Activated CD8-positive, alpha-beta memory T cell treated with anti-CD3 and anti-CD28 coated beads, Interleukin-2, amount 50 U/mL, for 24 hours (primary cell): Measurements from ENCODE around the gene FURIN.
"Not testable (repeated sequence)": the region's sequence is repeated elsewhere in the genome, so short reads cannot be mapped to it uniquely, and the experiment has no call there.

Experiments used
- DNase-seq: peaks from one replicate; pipeline ENCODE4 v3.0.0-alpha.2; 2020; ENCODE audit errors: extremely low read depth

The FURIN gene

DNA sequence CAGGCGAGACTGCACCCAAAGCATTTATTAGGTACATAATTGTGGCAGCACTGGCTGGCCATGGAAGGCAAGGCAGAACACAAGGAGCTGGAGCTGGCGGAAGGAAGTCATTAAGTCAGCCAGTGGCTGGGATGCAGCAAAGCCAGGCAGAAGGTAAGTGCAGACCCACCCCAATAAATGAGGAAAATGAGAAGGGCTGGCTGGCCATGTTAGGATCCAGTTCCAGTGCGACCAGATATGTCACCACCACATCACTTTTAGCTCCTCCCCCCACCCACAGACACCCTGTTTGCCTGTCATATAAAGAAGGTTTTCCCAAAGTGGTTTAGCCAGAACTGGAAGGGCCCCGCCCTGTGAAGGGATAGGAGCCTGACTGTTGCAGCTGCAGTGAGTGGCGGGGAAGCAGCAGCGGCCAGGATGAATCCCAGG lies at the start of gene FURIN:
Gene FURIN (plus strand): TSS at position 328 of the 429 bp plus-strand sequence. CDS start 7,153 bp downstream, outside the sequence.
- no peak for DNase-seq

DNA sequence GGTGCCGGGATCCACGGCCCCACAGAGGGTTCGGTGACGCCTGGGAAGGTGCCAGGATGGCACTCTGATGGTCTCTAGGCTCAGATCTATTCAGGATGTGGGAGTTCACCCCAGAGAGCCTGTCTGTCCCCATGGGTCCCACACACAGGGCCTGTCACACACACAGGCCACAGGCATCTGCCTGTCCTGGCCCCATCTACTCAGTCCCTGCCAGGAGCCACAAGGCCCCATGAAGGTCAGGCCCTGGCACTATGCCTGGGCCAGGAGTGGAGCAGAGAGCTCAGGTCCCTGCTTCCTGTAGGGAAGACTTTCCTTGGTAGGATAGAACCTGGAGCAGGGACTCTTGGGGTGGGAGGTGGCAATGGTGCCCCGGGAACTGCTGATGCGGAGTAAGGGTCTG lies 49.0 kb upstream of the FURIN start:
- no peak for DNase-seq

DNA sequence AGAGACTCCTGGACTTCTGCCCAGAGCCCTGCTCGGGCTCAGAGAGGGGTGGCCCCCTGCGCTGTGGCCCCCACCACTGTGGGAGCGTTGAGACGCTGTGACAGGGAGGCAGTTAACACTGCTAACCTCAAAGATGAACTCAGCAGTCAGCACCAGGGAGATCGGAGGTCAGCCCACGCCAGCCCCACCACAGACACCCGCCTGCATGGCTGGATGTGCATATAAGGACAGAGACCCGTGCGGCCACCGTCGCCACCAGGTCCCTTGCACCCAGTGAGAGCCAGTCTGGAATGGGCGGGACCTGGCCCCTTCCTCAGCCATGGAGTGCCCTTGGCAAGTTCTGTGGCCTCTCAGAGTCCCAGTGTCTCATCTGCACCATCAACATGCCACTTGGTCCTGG lies 48.5 kb upstream of the FURIN start:
- DNase-seq = no peak

DNA sequence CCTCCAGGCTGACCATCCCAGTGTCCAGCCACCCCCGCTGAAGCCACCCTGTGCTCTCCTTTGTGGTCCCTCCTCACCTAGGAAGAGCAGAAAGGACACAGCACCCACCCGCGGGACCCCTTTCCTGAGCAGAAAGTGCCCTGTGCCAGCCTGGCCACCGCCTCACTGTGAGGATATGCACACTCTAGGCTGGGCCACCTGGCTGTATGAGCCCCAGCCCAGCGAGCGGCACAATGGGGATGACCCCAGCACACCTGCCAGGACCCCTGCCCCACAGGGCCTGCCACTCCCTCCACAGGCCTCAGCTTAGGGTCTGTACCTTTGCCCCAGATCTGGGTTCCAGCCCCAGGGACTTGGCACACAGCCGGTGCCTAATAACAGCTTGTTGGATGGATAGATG lies 47.9 kb upstream of the FURIN start:
- no peak for DNase-seq

DNA sequence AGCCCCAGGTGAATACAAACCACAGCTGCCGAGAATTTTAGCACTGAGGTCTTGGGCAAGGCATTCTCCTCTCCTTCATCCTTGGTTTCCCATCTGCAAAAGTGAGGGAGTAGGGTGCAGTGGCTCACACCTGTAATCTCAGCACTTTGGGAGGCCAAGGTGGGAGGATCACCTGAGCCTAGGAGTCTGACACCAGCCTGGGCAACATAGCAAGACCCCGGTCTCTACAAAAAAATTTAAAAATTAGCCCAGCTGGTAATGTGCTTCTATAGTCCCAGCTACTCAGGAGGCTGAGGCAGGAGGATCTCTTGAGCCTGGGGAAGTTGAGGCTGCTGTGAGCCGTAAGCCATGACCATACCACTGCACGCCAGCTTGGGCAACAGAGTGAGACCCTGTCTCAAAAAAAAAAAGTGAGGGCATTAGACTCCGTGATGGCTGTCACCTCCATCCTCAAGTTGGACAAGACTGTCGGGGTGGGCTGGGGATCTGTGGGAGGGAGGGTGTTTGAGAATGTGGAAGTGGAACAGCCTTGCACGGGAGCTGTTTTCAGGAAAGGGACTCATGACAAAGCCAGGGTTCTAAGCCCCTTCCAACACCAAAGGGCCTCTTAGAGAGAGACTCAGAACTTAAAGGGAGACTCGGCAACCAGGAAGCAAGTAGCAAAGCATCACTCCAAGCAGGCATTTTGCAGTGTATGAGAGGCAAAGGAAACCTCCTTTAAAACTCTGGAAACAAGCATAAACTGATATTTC lies 46.0 kb upstream of the FURIN start:
- no peak for DNase-seq

DNA sequence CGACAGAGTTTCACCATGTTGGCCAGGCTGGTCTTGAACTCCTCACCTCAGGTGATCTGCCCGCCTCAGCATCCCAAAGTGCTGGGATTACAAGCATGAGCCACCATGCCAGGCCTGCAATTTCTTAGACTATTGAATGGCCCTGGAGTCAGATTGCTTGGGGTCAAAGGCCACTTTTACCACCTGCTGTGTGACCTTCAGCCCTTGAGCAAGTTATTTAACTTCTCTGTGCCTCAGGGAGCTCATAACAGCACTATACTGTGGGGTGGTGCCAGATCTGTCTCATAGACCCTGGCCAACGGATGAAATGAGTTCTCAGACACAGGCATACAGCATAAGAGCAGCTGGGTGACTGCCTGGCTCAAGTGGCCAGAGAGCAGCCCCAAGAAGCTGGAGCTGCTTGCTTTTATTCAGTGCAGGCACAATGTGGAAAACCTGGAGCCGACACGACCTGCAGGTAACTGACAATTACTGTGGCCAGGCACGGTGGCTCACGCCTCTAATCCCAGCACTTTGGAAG lies 44.9 kb upstream of the FURIN start:
- no peak for DNase-seq

DNA sequence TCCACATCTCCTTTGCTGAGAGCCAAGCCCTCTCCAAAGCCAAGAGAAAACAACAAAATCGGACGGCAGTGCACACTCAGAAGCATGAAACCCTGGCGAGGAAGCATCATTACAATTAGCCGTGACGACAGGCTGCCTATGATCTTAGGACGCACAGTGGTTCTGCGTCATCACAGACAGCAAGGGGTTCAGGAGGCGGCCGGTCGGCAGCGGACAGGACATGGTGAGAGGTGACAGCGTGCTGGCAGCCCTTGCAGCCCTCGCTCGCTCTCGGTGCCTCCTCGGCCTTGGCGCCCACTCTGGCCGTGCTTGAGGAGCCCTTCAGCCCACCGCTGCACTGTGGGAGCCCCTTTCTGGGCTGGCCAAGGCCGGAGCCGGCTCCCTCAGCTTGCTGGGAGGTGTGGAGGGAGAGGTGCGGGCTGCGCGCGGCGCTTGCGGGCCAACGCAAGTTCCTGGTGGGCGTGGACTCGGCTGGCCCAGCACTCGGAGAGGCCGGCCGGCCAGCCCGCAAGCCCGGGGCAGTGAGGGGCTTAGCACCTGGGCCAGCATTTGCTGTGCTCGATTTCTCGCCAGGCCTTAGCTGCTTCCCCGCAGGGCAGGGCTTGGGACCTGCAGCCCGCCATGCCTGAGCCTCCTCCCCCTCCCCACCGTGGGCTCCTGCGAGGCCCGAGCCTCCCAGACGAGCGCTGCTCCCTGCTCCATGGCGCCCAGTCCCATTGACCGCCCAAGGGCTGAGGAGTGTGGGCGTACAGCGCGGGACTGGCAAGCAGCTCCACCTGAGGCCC lies 43.1 kb upstream of the FURIN start:
- DNase-seq = not testable (repeated sequence)

DNA sequence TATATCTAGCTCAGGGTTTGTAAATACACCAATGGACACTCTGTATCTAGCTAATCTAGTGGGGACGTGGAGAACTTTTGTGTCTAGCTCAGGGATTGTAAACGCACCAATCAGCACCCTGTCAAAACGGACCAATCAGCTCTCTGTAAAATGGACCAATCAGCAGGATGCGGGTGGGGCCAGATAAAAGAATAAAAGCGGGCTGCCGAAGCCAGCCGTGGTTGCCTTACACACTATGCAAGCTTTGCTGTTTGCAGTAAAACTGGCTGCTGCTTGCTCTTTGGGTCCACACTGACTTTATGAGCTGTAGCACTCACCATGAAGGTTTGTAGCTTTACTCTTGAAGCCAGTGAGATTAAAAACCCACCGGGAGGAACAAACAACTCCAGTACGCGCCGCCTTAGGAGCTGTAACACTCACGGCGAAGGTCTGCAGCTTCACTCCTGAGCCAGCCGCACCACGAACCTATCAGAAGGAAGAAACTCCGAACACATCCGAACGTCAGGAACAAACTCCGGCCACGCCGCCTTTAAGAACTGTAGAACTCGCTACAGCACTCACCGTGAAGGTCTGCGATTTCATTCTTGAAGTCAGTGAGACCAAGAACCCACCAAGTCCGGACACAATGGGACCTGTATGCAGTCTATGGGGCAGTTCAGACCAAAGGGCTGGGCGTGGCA lies 42.0 kb upstream of the FURIN start:
- DNase-seq = not testable (repeated sequence)

DNA sequence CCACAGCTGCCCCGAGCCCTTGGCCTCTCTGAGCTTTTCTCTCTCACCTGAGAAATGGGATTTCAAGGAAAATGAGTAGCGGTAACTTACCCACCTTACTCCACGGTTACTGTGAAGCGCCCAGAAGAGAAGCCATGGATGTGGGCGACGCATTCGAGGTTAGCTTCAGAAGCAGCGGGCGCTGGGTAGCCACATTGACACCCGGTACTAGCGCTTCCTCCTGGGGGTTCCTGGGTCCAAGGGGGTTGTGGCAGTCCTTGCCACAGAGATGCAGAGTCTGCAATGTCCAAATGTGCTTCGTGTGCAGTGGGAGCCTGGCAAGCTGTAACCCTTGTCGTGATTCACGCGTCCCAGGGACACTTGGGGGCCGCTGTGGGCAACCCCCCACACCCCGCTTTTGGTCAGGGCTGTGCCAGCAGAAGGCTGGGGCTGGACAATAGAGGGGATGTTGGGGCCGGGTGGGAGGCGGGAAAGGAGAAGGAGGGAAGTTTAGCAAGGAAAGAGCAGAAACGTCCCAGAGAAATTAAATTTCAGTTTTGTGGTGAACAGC lies 41.4 kb upstream of the FURIN start:
- no peak for DNase-seq

DNA sequence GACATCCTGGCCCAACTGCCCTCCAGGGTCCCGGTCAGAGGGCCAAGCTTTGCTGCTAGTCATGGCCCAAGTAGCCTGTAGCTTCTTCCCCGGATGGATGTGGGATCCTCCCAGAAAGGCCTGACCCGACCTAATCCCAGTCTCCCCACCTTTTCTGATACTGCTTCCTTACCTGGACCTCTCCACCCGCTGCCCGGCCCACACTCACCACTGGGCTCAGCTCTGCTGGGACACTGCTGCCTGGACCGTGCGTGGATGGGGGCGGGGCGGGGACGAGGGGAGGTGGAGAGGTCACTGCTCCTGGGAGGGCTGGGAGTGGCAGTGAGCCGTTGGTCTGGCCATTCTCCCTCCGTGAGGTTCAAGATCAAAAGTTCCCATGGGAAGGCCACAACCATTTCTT lies 40.3 kb upstream of the FURIN start:
- no peak for DNase-seq

DNA sequence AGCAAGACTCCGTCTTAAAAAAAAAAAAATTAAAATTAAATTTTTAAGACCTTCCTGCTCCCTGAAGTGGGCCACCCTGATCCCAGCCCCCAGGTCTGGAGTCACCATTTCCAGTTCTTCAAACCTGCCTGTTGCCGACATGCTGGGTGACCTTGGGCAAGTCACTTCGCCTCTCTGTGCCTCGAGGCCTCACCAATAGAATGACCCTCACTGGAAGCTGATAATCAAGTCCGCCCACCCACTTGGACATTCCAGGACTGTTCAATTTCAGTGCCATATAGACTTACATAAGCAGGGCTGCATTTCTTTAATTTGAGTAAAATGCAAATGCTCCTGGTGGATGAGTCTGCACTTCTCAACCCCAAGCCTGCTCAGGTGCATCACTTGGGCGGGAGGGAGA lies 39.3 kb upstream of the FURIN start:
- no peak for DNase-seq

DNA sequence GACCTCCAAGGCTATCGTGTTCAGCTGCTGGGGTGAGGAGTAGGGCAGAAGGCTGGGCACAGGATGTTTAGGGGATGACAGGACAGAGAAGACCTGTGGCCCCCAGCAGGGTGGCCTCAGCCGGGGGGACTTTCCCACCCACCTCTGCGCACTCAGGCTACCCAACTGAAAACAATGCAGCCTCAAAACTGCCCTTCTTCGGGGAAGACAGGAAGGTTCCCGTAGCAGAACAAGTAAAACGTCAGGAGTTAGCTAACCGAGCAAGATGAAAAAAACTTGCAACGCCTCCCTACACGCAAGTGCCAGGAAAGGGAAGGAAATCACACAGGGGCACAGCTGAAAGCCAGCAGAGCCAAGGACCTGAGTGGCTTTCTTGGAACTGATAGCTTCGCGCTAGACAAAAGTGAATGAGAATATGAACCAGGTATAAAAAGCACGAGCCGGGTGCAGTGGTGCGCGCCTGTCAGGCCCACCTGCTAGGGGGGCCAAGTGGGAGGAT lies 38.4 kb upstream of the FURIN start:
- no peak for DNase-seq

DNA sequence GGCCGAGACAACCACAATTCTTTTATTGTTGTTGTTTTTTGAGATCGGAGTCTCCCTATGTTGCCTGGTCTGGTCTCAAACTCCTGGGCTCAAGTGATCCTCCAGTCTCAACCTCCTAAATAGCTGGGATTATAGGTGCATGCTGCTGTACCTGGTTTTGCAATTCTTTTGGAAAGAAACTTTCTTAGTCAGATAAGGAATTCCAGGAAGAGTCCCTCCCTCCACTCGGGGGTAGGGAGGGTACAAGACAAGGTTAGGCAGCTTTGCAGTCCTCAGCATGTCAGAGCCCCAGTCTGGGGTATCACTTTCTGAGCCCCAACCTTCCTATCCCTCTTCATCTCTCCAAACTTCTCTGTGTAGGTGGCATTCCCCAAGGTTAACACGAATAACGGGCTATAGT lies 33.8 kb upstream of the FURIN start:
- DNase-seq = no peak

DNA sequence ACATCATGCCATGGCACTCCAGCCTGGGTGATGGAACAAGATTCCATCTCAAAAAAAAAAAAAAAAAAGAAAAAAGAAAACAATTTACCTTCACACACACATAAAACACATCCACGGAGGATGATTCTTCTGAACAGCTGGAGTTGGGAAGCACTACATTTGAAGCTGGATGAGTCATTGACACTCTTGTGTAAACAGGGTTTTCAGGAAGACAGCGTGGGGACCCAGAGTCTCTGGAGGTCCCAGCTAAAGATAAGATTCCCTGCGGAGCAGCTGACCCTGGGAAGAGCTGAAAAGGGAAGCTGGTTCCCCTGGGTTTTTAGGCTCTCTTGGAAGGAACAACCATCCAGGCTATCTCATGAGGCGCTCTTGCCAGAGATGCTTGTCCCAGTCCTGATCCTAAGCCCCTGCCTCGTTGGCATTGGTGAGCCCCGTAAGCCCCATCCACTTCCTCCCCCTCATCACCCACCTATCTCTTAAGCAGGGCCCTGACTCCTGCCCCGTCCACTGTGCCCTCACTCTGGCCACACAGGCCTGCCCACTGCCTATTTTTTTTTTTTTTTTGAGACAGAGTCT lies 32.0 kb upstream of the FURIN start:
- DNase-seq = no peak

DNA sequence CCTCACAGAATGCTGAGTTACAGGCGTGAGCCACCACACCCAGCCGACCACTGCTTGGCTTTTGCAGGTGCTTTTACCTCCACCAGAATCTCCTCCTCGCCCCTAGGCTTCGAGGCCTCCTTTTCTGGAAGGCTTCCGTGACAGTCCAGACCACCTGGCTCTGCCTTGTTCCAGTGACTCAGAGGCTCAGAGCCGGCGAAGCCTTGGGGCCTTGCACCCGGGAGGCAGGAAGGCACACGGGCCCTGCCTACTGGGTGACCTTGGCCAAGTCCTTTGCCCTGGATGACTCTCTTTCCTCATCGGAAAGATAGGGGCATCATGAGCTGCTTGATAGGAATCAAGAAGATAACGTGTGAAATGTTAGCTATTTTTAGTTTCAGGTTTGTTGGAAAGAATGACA lies 31.3 kb upstream of the FURIN start:
- DNase-seq = no peak

DNA sequence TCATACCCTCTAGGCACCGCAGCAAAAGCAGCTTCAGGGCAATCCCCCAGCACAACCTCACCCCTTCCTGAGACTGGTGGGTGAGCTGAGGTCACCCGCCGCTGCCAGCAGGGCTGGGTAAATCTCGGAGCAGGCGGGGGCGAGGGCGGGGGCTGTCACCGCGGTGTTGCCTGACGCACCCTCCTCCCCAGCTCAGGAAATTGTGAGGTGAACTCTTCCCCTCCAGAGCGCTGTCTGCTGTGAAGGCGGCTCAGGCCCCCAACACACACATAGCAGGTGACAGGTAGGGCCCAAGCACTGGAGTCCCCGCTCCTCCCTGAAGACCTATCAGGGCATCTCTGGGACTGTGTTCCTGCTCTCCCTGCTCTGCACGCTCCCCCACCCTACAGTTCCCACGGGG lies 30.2 kb upstream of the FURIN start:
- peak; percentile 73 for DNase-seq

DNA sequence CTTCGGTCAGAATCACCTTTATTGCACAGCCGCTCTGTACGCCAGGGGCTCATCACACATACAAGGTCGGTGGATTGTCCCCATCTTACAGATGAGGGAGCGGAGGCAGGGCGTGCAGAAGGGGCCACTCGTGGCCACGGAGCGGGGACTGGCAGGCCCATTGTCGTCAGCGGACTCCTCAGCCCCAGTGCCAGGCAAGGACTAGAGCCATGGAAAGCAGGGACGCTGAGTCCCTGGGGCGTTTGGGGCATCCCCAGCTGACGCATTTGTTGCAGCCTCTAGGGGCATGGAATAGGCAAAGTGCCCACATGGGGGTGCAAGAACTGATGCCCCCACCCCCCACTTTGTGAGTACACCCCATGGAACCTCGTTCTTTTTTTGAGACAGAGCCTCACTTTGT lies 29.8 kb upstream of the FURIN start:
- no peak for DNase-seq

DNA sequence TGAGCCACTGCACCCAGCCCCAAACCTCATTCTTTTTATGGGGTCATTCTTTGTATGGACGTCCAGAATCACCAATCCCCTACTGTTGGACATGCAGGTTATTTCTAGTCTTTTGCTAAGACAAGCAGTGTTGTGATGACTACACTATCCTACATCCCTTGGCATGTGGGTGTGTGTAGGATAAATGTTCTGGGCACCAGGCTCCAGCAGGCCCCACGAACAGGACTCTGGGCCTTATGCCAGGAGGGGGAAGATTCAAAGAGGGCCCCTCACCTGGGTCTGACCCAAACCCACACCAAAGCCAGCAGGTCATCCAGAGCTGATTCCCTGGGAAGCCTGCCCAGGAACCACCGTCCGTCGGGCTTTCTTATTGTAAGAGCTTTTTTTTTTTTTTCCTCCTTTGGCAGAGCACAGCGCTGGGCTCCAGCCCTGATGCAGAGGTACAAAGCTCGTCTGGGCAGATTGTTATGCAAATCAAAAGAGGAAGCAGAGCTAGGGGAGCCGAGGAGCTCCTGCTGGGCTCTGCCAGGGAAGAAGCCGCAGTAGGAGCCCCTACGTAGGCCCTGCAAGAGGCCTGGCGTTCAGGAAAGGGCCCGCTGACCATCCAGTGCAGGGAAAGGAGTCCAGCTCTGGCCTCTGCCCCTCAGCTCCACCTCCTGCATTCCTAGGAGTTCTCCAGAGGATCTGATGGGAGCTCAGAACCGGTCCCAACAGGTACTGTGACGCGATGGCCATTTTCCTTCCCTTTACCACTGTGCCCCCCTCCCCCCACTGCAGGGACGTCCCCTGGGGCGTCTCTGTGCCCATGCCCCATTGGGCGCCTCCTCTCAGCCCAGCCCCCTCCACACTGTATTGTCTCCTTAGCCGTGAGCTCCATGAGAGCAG lies 29.0 kb upstream of the FURIN start:
- no peak for DNase-seq

DNA sequence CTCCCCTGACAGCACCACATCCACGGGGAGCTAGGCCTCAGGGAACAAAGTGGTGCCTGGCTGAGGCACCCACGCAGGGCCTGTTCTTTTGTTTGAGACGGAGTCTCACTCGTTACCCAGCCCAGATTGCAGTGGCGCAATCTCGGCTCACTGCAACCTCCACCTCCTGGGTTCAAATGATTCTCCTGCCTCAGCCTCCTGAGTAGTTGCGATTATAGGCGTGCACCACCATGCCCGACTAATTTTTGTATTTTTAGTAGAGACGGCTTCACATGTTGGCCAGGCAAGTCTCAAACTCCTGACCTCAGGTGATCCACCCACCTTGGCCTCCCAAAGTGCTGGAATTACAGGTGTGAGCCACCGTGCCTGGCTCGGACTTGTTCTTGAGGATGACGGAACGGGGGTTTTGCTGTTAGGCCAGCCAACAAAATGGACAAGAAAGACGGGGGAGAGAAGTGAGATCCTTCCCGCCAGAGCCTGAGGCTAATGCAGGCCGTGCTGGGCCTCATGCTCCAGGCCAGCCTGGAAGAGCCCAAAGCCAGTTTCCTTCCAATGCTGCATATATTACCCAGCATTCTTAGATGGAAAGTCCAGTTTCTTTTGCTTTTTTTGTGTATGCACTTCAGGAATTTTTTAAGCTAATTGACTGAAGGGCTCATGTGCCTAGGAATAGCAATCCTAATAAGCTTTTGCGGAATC lies 28.1 kb upstream of the FURIN start:
- DNase-seq = no peak

DNA sequence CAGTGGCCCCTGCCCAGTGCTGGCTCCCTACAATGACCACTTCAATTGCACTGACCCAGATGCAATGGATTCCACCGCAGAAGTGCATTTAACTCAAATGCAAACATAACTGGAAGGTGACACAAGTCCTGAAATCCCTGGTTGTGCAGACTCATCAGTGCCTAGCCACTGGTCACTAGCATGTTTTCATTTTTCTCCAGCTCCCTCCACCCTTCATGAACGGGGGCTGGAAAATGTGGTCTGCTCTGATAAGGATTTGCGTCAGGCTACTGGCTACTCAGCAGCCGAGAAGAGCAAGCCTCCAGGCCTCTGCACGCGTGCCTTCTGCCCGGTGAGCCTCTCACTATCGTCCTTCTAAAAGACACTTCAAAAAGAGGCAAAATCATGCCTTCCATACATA lies 27.4 kb upstream of the FURIN start:
- DNase-seq = no peak
